Neural progenitor cell (in vitro differentiated cells): ENCODE data around the gene PDCD7. TPM values are rescaled to one million over a fixed set of nuclear protein-coding genes. Genes with fewer than 3 reads are reported as not detected.
"Not testable (repeated sequence)": the region's sequence is repeated elsewhere in the genome, so short reads cannot be mapped to it uniquely, and the experiment has no call there.

Experiments
- DNase-seq: peaks from one replicate; pipeline ENCODE4 v3.0.0-alpha.2; 2016; ENCODE audit warnings: low spot score
- H2AFZ ChIP-seq: fragments of 200-600 bp; sonication (generic); replicated peaks from 2 replicates; pipeline ENCODE4 v1.6.1; 2016; ENCODE audit warnings: antibody characterized with exemption
- H3F3A ChIP-seq: fragments of 200-600 bp; sonication (generic); 2 replicates; pipeline ENCODE4 v1.6.1; 2016; ENCODE audit warnings: antibody characterized with exemption, low read depth
- H3K27ac ChIP-seq: fragments of 200-600 bp; sonication (generic); 2 replicates; pipeline ENCODE4 v1.5.1; 2016; ENCODE audit warnings: mild to moderate bottlenecking
- H3K27me3 ChIP-seq: fragments of 200-600 bp; sonication (generic); 2 replicates; pipeline ENCODE4 v1.6.1; 2016; ENCODE audit warnings: mild to moderate bottlenecking, moderate library complexity
- H3K36me3 ChIP-seq: fragments of 200-600 bp; sonication (generic); 2 replicates; pipeline ENCODE4 v1.5.1; 2016
- H3K4me1 ChIP-seq: fragments of 200-600 bp; sonication (generic); 2 replicates; pipeline ENCODE4 v1.6.1; 2016; ENCODE audit warnings: mixed run types
- H3K4me2 ChIP-seq: fragments of 200-600 bp; sonication (generic); 2 replicates; pipeline ENCODE4 v1.6.1; 2016
- H3K4me3 ChIP-seq: fragments of 200-600 bp; sonication (generic); 2 replicates; pipeline ENCODE4 v1.5.1; 2016
- H3K79me2 ChIP-seq: fragments of 200-600 bp; sonication (generic); 2 replicates; pipeline ENCODE4 v1.6.1; 2016; ENCODE audit warnings: low read depth
- H3K9ac ChIP-seq: fragments of 200-600 bp; sonication (generic); 2 replicates; pipeline ENCODE4 v1.6.1; 2016
- H3K9me3 ChIP-seq: fragments of 200-600 bp; sonication (generic); 2 replicates; pipeline ENCODE4 v1.5.1; 2016; ENCODE audit warnings: low read depth
- H4K20me1 ChIP-seq: fragments of 200-600 bp; sonication (generic); 2 replicates; pipeline ENCODE4 v1.6.1; 2016; ENCODE audit warnings: low read depth
- H3K27ac Mint-ChIP-seq: 3 replicates; pipeline ENCODE4 v1.8.0; 2021; ENCODE audit warnings: mixed read lengths
- H3K27me3 Mint-ChIP-seq: 2 replicates; pipeline ENCODE4 v1.8.0; 2022; ENCODE audit warnings: low read depth, mild to moderate bottlenecking, inconsistent platforms, moderate library complexity, mixed read lengths; ENCODE audit not compliant: insufficient read depth
- H3K36me3 Mint-ChIP-seq: 3 replicates; pipeline ENCODE4 v1.8.0; 2021; ENCODE audit warnings: mixed read lengths
- H3K4me1 Mint-ChIP-seq: 3 replicates; pipeline ENCODE4 v1.8.0; 2021; ENCODE audit warnings: mixed read lengths
- H3K4me3 Mint-ChIP-seq: 3 replicates; pipeline ENCODE4 v1.8.0; 2021; ENCODE audit warnings: mild to moderate bottlenecking, moderate library complexity, mixed read lengths
- H3K9me3 Mint-ChIP-seq: 3 replicates; pipeline ENCODE4 v1.8.0; 2020; ENCODE audit warnings: mixed read lengths
- EZH2 ChIP-seq: fragments of 200-600 bp; sonication (generic); IDR thresholded peaks from 2 replicates; pipeline ENCODE4 v1.6.1; 2017; ENCODE audit warnings: antibody characterized with exemption, mild to moderate bottlenecking, moderate library complexity
- EZH2phosphoT487 ChIP-seq: fragments of 200-600 bp; sonication (generic); IDR thresholded peaks from 2 replicates; pipeline ENCODE4 v1.6.1; 2017; ENCODE audit warnings: antibody characterized with exemption
- total RNA-seq: library from RNA; depleted of rRNA; stranded (reverse); fragments of >200 nt; gene quantifications from 2 replicates; pipeline ENCODE4 v1.2.3, GENCODE V29; 2015; ENCODE audit warnings: low replicate concordance
- TF ChIP-seq, protein P1 (sequence below): fragments of 200-600 bp; sonication (generic); IDR thresholded peaks from 2 replicates; pipeline ENCODE4 v1.5.1; 2017; ENCODE audit warnings: antibody characterized with exemption, mild to moderate bottlenecking

The PDCD7 gene
- total RNA-seq, 1 donor from 2014 or later, result 24.7 TPM

DNA sequence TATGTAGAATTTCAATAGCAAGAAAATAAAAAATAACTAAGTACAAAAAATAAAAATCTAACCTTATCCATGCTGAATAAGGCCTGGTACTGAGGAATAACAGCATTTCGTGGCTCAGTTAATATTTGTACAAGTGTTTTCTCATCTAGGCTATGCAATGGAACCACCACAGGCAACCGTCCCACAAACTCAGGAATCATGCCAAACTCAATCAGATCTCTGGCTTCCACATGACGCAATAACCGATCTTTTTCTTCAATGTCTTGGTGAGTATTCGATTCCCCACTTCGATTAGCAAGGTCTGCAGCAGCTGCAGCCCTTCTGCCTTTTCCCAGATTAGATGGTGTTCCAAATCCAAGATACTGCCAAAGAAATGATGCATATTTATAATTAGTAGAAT, 21.1 kb upstream of the PDCD7 start:
- no peak for DNase-seq

GRCh38 chr15:65147902-65148301, 14.3 kb upstream of the PDCD7 start:
- Histone ChIP-seq H3K4me1 (no peaks in the 10 kb centered on the region), H3K36me3 (peaks cover 10% of the 10 kb centered on the region), H2AFZ (no peak overlapping the region), H3K27ac (no peak overlapping the region), H3K79me2 (no peaks in the 10 kb centered on the region), H3K4me2 (no peak overlapping the region), H3K4me3 (no peak overlapping the region), H3K9ac (no peak overlapping the region), H4K20me1 (no peaks in the 10 kb centered on the region), H3K27me3 (no peaks in the 10 kb centered on the region), H3F3A (peaks cover 6% of the 10 kb centered on the region), H3K9me3 (no peaks in the 10 kb centered on the region)
- Mint-ChIP-seq H3K9me3 (no peaks in the 10 kb centered on the region), H3K27me3 (peaks cover 2% of the 10 kb centered on the region), H3K27ac (no peak overlapping the region), H3K36me3 (peaks cover 5% of the 10 kb centered on the region), H3K4me3 (no peak overlapping the region), H3K4me1 (no peaks in the 10 kb centered on the region)
- TF ChIP-seq, protein P1, sequence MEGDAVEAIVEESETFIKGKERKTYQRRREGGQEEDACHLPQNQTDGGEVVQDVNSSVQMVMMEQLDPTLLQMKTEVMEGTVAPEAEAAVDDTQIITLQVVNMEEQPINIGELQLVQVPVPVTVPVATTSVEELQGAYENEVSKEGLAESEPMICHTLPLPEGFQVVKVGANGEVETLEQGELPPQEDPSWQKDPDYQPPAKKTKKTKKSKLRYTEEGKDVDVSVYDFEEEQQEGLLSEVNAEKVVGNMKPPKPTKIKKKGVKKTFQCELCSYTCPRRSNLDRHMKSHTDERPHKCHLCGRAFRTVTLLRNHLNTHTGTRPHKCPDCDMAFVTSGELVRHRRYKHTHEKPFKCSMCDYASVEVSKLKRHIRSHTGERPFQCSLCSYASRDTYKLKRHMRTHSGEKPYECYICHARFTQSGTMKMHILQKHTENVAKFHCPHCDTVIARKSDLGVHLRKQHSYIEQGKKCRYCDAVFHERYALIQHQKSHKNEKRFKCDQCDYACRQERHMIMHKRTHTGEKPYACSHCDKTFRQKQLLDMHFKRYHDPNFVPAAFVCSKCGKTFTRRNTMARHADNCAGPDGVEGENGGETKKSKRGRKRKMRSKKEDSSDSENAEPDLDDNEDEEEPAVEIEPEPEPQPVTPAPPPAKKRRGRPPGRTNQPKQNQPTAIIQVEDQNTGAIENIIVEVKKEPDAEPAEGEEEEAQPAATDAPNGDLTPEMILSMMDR, result no peak
- TF ChIP-seq EZH2 (no peak), EZH2phosphoT487 (no peak)
- DNase-seq, result no peak

More for the DNA sequence above, 21.1 kb upstream of the PDCD7 start:
- Histone ChIP-seq H3K27ac (no peak overlapping the region), H2AFZ (no peak overlapping the region), H3K36me3 (peaks cover 33% of the 10 kb centered on the region), H3K4me1 (no peaks in the 10 kb centered on the region), H3K79me2 (no peaks in the 10 kb centered on the region), H3F3A (no peaks in the 10 kb centered on the region), H3K4me2 (no peak overlapping the region), H3K9me3 (no peaks in the 10 kb centered on the region), H3K27me3 (no peaks in the 10 kb centered on the region), H4K20me1 (no peaks in the 10 kb centered on the region), H3K4me3 (no peak overlapping the region), H3K9ac (no peak overlapping the region)
- Mint-ChIP-seq H3K9me3 (no peaks in the 10 kb centered on the region), H3K27me3 (no peaks in the 10 kb centered on the region), H3K4me3 (no peak overlapping the region), H3K36me3 (peaks cover 17% of the 10 kb centered on the region), H3K27ac (no peak overlapping the region), H3K4me1 (no peaks in the 10 kb centered on the region)
- no peak for TF ChIP-seq EZH2
- TF ChIP-seq, protein P1, result no peak
- no peak for TF ChIP-seq EZH2phosphoT487

- H4K20me1 ChIP-seq, result no peaks in the 10 kb centered on the region
- DNase-seq, result no peak
- H3K4me3 ChIP-seq, result no peak overlapping the region
- H3K4me1 Mint-ChIP-seq, result no peaks in the 10 kb centered on the region
- peaks cover 6% of the 10 kb centered on the region for H3F3A ChIP-seq
- H3K27me3 ChIP-seq, result no peaks in the 10 kb centered on the region
- H3K36me3 ChIP-seq, result peaks cover 8% of the 10 kb centered on the region
- peaks cover 2% of the 10 kb centered on the region for H3K27me3 Mint-ChIP-seq
- H3K36me3 Mint-ChIP-seq, result peaks cover 1% of the 10 kb centered on the region
- H3K4me1 ChIP-seq, result no peaks in the 10 kb centered on the region
- H3K9ac ChIP-seq, result no peak overlapping the region
- no peak overlapping the region for H3K27ac Mint-ChIP-seq
- H3K9me3 ChIP-seq, result no peaks in the 10 kb centered on the region
- H3K9me3 Mint-ChIP-seq, result no peaks in the 10 kb centered on the region
- H3K79me2 ChIP-seq, result no peaks in the 10 kb centered on the region
- no peak overlapping the region for H3K27ac ChIP-seq
- H3K4me2 ChIP-seq, result no peak overlapping the region
- no peak overlapping the region for H2AFZ ChIP-seq
- TF ChIP-seq EZH2phosphoT487 (no peak), EZH2 (no peak)
- TF ChIP-seq, protein P1, result no peak
- no peak overlapping the region for H3K4me3 Mint-ChIP-seq
Measured at GRCh38 chr15:65146438-65146837, 12.8 kb upstream of the PDCD7 start.

GRCh38 chr15:65138631-65139030, 5.0 kb upstream of the PDCD7 start:
- not testable (repeated sequence) for H3K9me3 ChIP-seq, H4K20me1 ChIP-seq, DNase-seq, H3K4me1 Mint-ChIP-seq, H3K27me3 ChIP-seq, H2AFZ ChIP-seq, H3K27ac ChIP-seq, H3K4me3 Mint-ChIP-seq, H3K9ac ChIP-seq, H3K4me3 ChIP-seq, H3F3A ChIP-seq, H3K36me3 ChIP-seq, H3K79me2 ChIP-seq, H3K27me3 Mint-ChIP-seq, H3K4me1 ChIP-seq, H3K4me2 ChIP-seq, H3K27ac Mint-ChIP-seq
- peaks cover 29% of the 10 kb centered on the region for H3K9me3 Mint-ChIP-seq
- peaks cover 16% of the 10 kb centered on the region for H3K36me3 Mint-ChIP-seq

DNA sequence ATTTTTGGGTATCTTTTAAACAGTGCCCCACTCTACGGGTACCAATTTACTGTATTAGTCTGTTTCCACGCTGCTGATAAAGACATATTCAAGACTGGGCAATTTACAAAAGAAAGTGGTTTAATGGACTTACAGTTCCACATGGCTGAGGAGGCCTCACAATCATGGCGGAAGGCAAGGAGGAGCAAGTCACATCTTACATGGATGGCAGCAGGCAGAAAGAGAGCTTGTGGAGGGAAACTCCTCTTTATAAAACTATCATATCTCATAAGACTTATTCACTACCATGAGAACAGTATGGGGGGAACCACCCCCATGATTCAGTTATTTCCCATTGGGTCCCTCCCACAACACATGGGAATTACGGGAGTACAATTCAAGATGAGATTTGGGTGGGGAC, 4.3 kb upstream of the PDCD7 start:
- Mint-ChIP-seq H3K9me3 (peaks cover 30% of the 10 kb centered on the region), H3K36me3 (peaks cover 16% of the 10 kb centered on the region)
- H3K27me3 Mint-ChIP-seq, H3K4me1 Mint-ChIP-seq, H3K27ac ChIP-seq, H3K4me1 ChIP-seq, H3K27ac Mint-ChIP-seq, H3K79me2 ChIP-seq, DNase-seq, H3F3A ChIP-seq, H3K9me3 ChIP-seq, H3K4me3 Mint-ChIP-seq, H3K4me3 ChIP-seq, H3K9ac ChIP-seq, H4K20me1 ChIP-seq, H3K4me2 ChIP-seq, H3K27me3 ChIP-seq, H2AFZ ChIP-seq, H3K36me3 ChIP-seq: not testable (repeated sequence)

GRCh38 chr15:65137089-65137488, 3.5 kb upstream of the PDCD7 start:
- not testable (repeated sequence) for DNase-seq, H3K79me2 ChIP-seq, H3K4me2 ChIP-seq, H3K4me3 ChIP-seq, H4K20me1 ChIP-seq, H3K4me1 ChIP-seq, H3K27ac ChIP-seq, H3K9me3 ChIP-seq, H3K4me3 Mint-ChIP-seq, H3K9ac ChIP-seq, H3F3A ChIP-seq, H3K36me3 ChIP-seq, H3K27me3 Mint-ChIP-seq, H3K27me3 ChIP-seq, H2AFZ ChIP-seq, H3K27ac Mint-ChIP-seq
- peaks cover 15% of the 10 kb centered on the region for H3K4me1 Mint-ChIP-seq
- H3K36me3 Mint-ChIP-seq, result peaks cover 16% of the 10 kb centered on the region
- H3K9me3 Mint-ChIP-seq, result peaks cover 30% of the 10 kb centered on the region
